Measurements from ENCODE around the gene RBBP4.

The RBBP4 gene

DNA sequence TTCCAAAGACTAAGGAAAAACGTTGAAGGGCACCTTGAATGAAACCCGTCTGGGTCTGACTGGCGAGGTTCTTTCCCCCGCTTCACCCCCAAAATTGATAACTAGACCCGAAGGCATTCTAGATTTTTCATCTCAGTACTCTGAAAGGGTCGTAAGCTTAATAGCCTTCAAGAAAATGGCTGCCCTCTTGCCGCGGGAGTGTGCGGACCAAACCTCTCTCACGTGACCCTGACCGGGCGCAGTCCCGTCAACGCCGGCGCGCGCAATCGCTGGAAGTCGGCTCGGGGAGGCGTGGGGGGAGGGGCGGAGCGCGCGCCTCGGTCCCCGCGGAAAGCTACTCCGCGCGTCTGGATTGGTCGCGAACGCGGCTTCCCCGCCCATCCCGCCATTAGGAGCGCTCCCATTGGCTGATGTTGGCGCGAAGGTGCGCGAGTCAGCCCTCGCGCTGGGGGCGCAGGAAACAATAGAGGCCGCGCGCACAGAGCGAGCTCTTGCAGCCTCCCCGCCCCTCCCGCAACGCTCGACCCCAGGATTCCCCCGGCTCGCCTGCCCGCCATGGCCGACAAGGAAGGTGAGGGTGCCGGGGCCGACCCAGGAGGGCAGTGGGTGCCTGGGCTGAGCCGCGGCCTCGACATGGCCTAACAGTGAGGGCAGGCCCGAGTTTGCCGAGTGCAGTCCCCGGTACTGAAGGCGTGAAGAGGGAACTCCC is at the start of gene RBBP4:
TSS of gene RBBP4 (plus strand) at position 457 of the 709 bp plus-strand sequence. CDS start at position 556, 99 bp downstream.
- peaks cover 61% of the 10 kb centered on the region for H3K36me3 Mint-ChIP-seq (ENCODE audit: low read depth)
- intact Hi-C loops (cut with micrococcal nuclease): loop anchor here (1.0 to 10.0 kb wide), 2 partner anchors 39 to 126 kb away; no protein-coding TSS in a partner anchor

GRCh38 chr1:32605711-32606424 is 45.1 kb upstream of the RBBP4 start:
- H3K4me1 Mint-ChIP-seq (ENCODE audit: low read depth): peaks cover 6% of the 10 kb centered on the region
- no peaks in the 10 kb centered on the region for H3K9me3 Mint-ChIP-seq
- intact Hi-C loops (cut with micrococcal nuclease): no loop called here

More for the DNA sequence above, at the start of gene RBBP4:
- no peaks in the 10 kb centered on the region for H3K27me3 Mint-ChIP-seq
- H3K4me1 Mint-ChIP-seq (ENCODE audit: low read depth): peaks cover 50% of the 10 kb centered on the region
- H3K27ac Mint-ChIP-seq: peak within 1 kb of the TSS; percentile 100
- H3K4me3 Mint-ChIP-seq: peak within 1 kb of the TSS; percentile 89
- H3K9me3 Mint-ChIP-seq: no peaks in the 10 kb centered on the region

GRCh38 chr1:32606565-32607371 is 44.2 kb upstream of the RBBP4 start:
- Mint-ChIP-seq H3K4me1 (ENCODE audit: low read depth) (peaks cover 6% of the 10 kb centered on the region), H3K4me3 (no peak overlapping the region), H3K27ac (no peak overlapping the region), H3K27me3 (no peaks in the 10 kb centered on the region), H3K36me3 (ENCODE audit: low read depth) (no peaks in the 10 kb centered on the region), H3K9me3 (no peaks in the 10 kb centered on the region)
- intact Hi-C loops (cut with micrococcal nuclease): no loop called here

More at GRCh38 chr1:32605711-32606424, 45.1 kb upstream of the RBBP4 start:
- Mint-ChIP-seq H3K27me3 (no peaks in the 10 kb centered on the region), H3K36me3 (ENCODE audit: low read depth) (no peaks in the 10 kb centered on the region), H3K27ac (no peak overlapping the region), H3K4me3 (no peak overlapping the region)

GRCh38 chr1:32609180-32609579 is 41.8 kb upstream of the RBBP4 start:
- intact Hi-C loops (cut with micrococcal nuclease): no loop called here
- no peaks in the 10 kb centered on the region for H3K9me3 Mint-ChIP-seq
- H3K27me3 Mint-ChIP-seq: peaks cover 2% of the 10 kb centered on the region
- H3K27ac Mint-ChIP-seq: no peak overlapping the region
- no peak overlapping the region for H3K4me3 Mint-ChIP-seq
- H3K4me1 Mint-ChIP-seq (ENCODE audit: low read depth): peaks cover 24% of the 10 kb centered on the region
- no peaks in the 10 kb centered on the region for H3K36me3 Mint-ChIP-seq (ENCODE audit: low read depth)

- H3K27ac Mint-ChIP-seq: peak overlapping the region; percentile 81
- peak overlapping the region; percentile 77 for H3K4me3 Mint-ChIP-seq
- H3K4me1 Mint-ChIP-seq (ENCODE audit: low read depth): peaks cover 21% of the 10 kb centered on the region
- no peaks in the 10 kb centered on the region for H3K36me3 Mint-ChIP-seq (ENCODE audit: low read depth)
- intact Hi-C loops (cut with micrococcal nuclease): loop anchor here (1.0 kb wide), 1 partner anchor 38 kb away; the partner anchor contains the start of gene ZBTB8OS
- H3K9me3 Mint-ChIP-seq: no peaks in the 10 kb centered on the region
- peaks cover 2% of the 10 kb centered on the region for H3K27me3 Mint-ChIP-seq
These were observed 39.2 kb upstream of the RBBP4 start for GRCh38 chr1:32611859-32612188.

- Mint-ChIP-seq H3K36me3 (ENCODE audit: low read depth) (no peaks in the 10 kb centered on the region), H3K4me1 (ENCODE audit: low read depth) (peaks cover 17% of the 10 kb centered on the region), H3K27ac (peak overlapping the region; percentile 81), H3K27me3 (peaks cover 2% of the 10 kb centered on the region), H3K4me3 (peak overlapping the region; percentile 77), H3K9me3 (no peaks in the 10 kb centered on the region)
- intact Hi-C loops (cut with micrococcal nuclease): loop anchor here (1.0 kb wide), 1 partner anchor 38 kb away; the partner anchor contains the start of gene ZBTB8OS
These were observed 38.7 kb upstream of the RBBP4 start for GRCh38 chr1:32612189-32612881.

GRCh38 chr1:32613472-32613871 is 37.5 kb upstream of the RBBP4 start:
- intact Hi-C loops (cut with micrococcal nuclease): no loop called here
- peaks cover 2% of the 10 kb centered on the region for H3K27me3 Mint-ChIP-seq
- peaks cover 17% of the 10 kb centered on the region for H3K4me1 Mint-ChIP-seq (ENCODE audit: low read depth)
- H3K36me3 Mint-ChIP-seq (ENCODE audit: low read depth): peaks cover 5% of the 10 kb centered on the region
- no peaks in the 10 kb centered on the region for H3K9me3 Mint-ChIP-seq
- no peak overlapping the region for H3K4me3 Mint-ChIP-seq
- H3K27ac Mint-ChIP-seq: no peak overlapping the region

DNA sequence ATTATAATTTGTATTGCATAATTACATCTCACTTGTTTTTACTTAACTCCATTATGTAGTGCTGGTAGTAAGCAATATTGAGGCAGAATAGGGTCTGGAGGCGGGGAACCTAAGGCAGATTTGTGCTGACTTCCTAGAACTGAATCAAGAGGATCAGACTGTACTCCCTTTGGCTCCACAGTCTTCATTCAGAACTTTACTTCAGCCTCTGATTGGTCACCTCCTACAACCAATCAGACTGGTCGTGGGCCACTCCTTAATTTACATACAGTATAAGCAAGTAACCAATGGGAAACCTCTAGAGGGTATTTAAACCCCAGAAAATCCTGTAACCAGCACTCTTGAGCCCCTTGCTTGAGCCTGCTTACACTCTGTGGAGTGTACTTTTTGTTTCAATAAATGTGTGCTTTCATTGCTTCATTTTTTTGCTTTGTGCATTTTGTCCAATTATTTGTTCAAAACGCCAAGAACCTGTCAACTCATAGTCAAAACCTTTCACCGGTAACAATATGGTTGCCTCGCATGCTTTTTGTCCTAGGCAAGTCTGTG is 32.3 kb upstream of the RBBP4 start:
- Mint-ChIP-seq H3K36me3 (ENCODE audit: low read depth) (peaks cover 41% of the 10 kb centered on the region), H3K9me3 (no peaks in the 10 kb centered on the region), H3K27ac (no peak overlapping the region), H3K4me3 (no peak overlapping the region), H3K27me3 (no peaks in the 10 kb centered on the region), H3K4me1 (ENCODE audit: low read depth) (peaks cover 7% of the 10 kb centered on the region)
- intact Hi-C loops (cut with micrococcal nuclease): no loop called here

DNA sequence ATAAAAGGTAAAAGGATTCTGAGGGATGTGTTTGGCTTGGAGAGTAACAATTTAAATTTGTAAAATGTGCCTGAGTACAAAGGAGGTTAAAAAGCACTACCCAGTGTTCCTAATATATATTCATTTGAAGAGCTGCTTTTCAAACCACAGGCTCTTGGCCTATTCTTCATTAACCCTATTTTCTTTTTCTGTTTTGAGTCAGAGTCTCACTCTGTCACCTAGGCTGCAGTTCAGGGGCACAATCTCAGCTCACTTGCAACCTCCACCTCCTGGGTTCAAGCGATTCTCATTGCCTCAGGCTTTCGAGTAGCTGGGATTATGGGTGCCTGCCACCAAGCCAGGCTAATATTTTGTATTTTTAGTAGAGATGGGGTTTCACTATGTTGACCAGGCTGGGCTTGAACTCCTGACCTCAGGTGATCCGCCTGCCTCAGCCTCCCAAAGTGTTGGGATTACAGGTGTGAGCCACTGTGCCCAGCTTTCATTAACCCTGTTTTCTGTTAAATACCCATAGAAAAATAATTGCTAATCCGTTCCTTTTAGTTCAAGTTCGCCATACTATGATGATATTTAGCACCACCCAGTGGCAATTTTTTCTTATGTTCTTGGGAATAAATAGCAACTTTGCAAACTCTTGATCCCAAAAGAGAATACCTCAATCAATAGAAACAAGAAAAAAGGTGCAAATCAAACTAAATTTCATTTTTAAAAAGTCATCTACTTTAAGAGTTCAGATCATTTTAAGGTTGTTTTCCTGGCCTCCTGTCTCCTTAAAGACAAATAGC is 31.1 kb upstream of the RBBP4 start:
- Mint-ChIP-seq H3K4me1 (ENCODE audit: low read depth) (peaks cover 13% of the 10 kb centered on the region), H3K4me3 (no peak overlapping the region), H3K27ac (no peak overlapping the region), H3K36me3 (ENCODE audit: low read depth) (peaks cover 52% of the 10 kb centered on the region), H3K27me3 (no peaks in the 10 kb centered on the region), H3K9me3 (no peaks in the 10 kb centered on the region)
- intact Hi-C loops (cut with micrococcal nuclease): no loop called here

DNA sequence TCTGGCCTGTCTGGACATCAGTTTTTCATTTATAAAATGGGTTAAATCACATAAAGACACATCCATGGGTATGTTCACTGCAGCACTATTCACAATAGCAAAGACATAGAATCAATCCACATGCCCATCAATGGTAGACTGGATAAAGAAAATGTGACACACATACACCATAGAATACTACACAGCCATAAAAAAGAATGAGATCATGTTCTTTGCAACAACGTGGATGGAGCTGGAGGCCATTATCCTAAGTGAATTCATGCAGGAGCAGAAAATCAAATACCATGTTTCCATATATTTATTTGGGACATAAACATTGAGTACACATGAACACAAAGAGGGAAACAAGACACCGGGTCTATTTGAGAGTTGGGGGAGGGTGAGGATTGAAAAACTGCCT is 28.8 kb upstream of the RBBP4 start:
- intact Hi-C loops (cut with micrococcal nuclease): no loop called here
- Mint-ChIP-seq H3K4me1 (ENCODE audit: low read depth) (peaks cover 13% of the 10 kb centered on the region), H3K9me3 (no peaks in the 10 kb centered on the region), H3K27me3 (no peaks in the 10 kb centered on the region), H3K36me3 (ENCODE audit: low read depth) (peaks cover 68% of the 10 kb centered on the region), H3K4me3 (no peak overlapping the region), H3K27ac (no peak overlapping the region)

DNA sequence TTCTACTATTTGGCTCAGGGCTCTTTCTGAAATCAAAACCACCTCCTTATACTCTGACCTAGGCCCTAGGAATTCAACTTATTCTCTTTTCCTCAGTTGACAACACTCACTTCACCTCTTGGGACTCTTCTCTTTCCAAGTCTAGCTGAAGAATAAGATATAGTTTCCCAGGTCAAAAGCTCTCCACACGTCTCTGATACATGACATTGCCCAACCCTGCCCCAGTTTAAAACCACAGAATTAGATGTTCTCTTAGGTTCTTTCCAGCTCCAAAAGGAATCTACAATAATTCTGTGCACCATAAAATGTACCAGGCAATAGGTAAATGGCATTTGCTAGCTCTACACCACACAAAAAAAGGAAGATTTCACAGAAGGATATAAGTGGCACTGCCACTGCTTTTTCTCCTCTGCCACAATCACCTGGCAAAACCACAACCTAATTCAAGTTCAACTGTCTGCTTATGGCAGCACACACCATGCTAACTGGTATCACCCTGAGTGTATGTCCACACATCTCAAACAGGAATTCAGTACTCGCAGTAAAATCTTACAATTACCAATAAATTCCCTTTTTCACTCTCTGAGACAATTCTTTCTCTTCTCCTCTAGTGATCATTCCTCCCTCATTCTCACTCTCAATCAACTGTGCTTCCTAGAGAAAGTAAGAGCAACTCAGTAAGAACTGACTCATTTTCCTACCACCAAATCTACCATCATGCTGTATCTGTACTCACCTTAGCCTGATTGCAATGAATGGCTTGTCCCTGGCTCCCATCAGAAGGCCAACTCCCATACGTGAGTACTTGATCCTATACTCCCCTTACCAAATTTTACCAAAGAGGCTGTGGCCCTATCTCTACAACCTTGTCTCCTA is 28.0 kb upstream of the RBBP4 start:
- no peaks in the 10 kb centered on the region for H3K27me3 Mint-ChIP-seq
- intact Hi-C loops (cut with micrococcal nuclease): no loop called here
- H3K36me3 Mint-ChIP-seq (ENCODE audit: low read depth): peaks cover 71% of the 10 kb centered on the region
- H3K27ac Mint-ChIP-seq: peak overlapping the region; percentile 8
- no peaks in the 10 kb centered on the region for H3K9me3 Mint-ChIP-seq
- H3K4me1 Mint-ChIP-seq (ENCODE audit: low read depth): peaks cover 13% of the 10 kb centered on the region
- H3K4me3 Mint-ChIP-seq: no peak overlapping the region

DNA sequence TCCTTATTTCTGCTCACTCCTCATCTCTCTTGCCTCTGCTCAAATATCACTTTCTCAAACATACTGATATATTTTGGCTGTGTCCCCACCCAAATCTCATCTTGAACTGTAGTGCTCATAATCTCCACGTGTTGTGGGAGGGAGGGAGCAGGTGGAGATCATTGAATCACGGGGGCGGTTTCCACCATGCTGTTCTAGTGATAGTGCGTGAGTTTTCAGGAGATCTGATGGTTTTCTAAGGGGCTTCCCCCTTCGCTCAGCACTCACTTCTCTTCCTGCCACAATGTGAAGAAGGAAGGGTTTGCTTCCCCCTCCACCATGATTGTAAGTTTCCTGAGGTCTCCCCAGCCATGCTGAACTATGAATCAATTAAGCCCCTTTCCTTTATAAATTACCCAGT is 27.2 kb upstream of the RBBP4 start:
- peak overlapping the region; percentile 8 for H3K27ac Mint-ChIP-seq
- no peak overlapping the region for H3K4me3 Mint-ChIP-seq

More for the DNA sequence above, 27.2 kb upstream of the RBBP4 start:
- Mint-ChIP-seq H3K4me1 (ENCODE audit: low read depth) (peaks cover 13% of the 10 kb centered on the region), H3K9me3 (no peaks in the 10 kb centered on the region), H3K36me3 (ENCODE audit: low read depth) (peaks cover 79% of the 10 kb centered on the region), H3K27me3 (no peaks in the 10 kb centered on the region)
- intact Hi-C loops (cut with micrococcal nuclease): no loop called here

All from dendritic cell treated with granulocyte-macrophage colony-stimulating factor and Interleukin-4, amounts not matched to agents 40 ng/mL and 50 ng/mL, for 4 days (primary cell).